Cerebellar nuclear complex (tissue), 1 donor: ENCODE results near the gene MUC2.

Experiments
- DNase-seq, 2 experiments: peaks; one replicate each; lab custom pipeline; 2025; lab: John Stamatoyannopoulos, UW

Gene MUC2

GRCh38 chr11:1036931-1037330, 37.7 kb upstream of the MUC2 start:
- no peak for DNase-seq

GRCh38 chr11:1037506-1038055, 37.1 kb upstream of the MUC2 start:
- no peak for DNase-seq

GRCh38 chr11:1038361-1038760, 36.3 kb upstream of the MUC2 start:
- no peak for DNase-seq

- DNase-seq: no peak
These were observed 35.8 kb upstream of the MUC2 start for GRCh38 chr11:1038921-1039320.

- no peak for DNase-seq
These were observed 34.9 kb upstream of the MUC2 start for GRCh38 chr11:1039481-1040427.

GRCh38 chr11:1040428-1041148, 34.1 kb upstream of the MUC2 start:
- DNase-seq: no peak

- DNase-seq: no peak
These were observed 33.6 kb upstream of the MUC2 start for GRCh38 chr11:1041149-1041467.

- no peak for DNase-seq
These were observed 33.2 kb upstream of the MUC2 start for GRCh38 chr11:1041471-1041870.

- no peak for DNase-seq
These were observed 32.6 kb upstream of the MUC2 start for GRCh38 chr11:1041936-1042608.

- DNase-seq: no peak
These were observed 31.8 kb upstream of the MUC2 start for GRCh38 chr11:1042626-1043562.

GRCh38 chr11:1043563-1044096, 31.0 kb upstream of the MUC2 start:
- DNase-seq: no peak

GRCh38 chr11:1044160-1044559, 30.5 kb upstream of the MUC2 start:
- DNase-seq: no peak

GRCh38 chr11:1047595-1048156, 27.0 kb upstream of the MUC2 start:
- no peak for DNase-seq

- no peak for DNase-seq
These were observed 26.2 kb upstream of the MUC2 start for GRCh38 chr11:1048375-1049070.

- no peak for DNase-seq
These were observed 25.6 kb upstream of the MUC2 start for GRCh38 chr11:1049071-1049405.

- no peak for DNase-seq
These were observed 25.2 kb upstream of the MUC2 start for GRCh38 chr11:1049431-1049891.

- no peak for DNase-seq
These were observed 24.6 kb upstream of the MUC2 start for GRCh38 chr11:1049911-1050580.

GRCh38 chr11:1050581-1051355, 23.9 kb upstream of the MUC2 start:
- DNase-seq: peak in 1 of 2 experiments; percentile 44
